Tibial nerve (tissue), 4 donors: ENCODE data around the gene PDE4A. TPM values are rescaled to one million over a fixed set of nuclear protein-coding genes. Genes with fewer than 3 reads are reported as not detected.
"Not testable (repeated sequence)": the region's sequence is repeated elsewhere in the genome, so short reads cannot be mapped to it uniquely, and the experiment has no call there.

Experiments
- DNase-seq, 2 donors: peaks; one replicate each; pipeline ENCODE4 v3.0.0-alpha.2; 2019; ENCODE audit warnings: low spot score in 2 of 2
- H3K27ac ChIP-seq, 4 donors: fragments of 200-600 bp; sonication (generic) in 3 of 4; one replicate each; pipeline ENCODE4 v1.5.1; 2017 to 2019; ENCODE audit warnings: mild to moderate bottlenecking in 1 of 4
- H3K27me3 ChIP-seq, 2 donors: fragments of 200-600 bp; sonication (generic) in 1 of 2; one replicate each; pipeline versions ENCODE4 v1.5.1 to v1.6.0; 2017 to 2019
- H3K36me3 ChIP-seq, 3 donors: fragments of 200-600 bp; sonication (generic); one replicate each; pipeline ENCODE4 v1.5.1; 2018 to 2019
- H3K4me1 ChIP-seq, 4 donors: fragments of 200-600 bp; sonication (generic) in 3 of 4; one replicate each; pipeline ENCODE4 v1.5.1; 2017 to 2019
- H3K4me3 ChIP-seq, 4 donors: fragments of 200-600 bp; sonication (generic) in 3 of 4; one replicate each; pipeline ENCODE4 v1.5.1; 2017 to 2019; ENCODE audit warnings: mild to moderate bottlenecking in 1 of 4, moderate library complexity in 1 of 4
- H3K9me3 ChIP-seq, 4 donors: fragments of 200-600 bp; sonication (generic) in 3 of 4; one replicate each; pipeline ENCODE4 v1.5.1; 2017 to 2019
- CTCF ChIP-seq, 5 experiments: fragments of 200-600 bp in 3 of 5; fragments of 450-650 bp in 2 of 5; sonication (generic) in 3 of 5; IDR thresholded peaks; one replicate each; pipeline ENCODE4 v1.5.1; 2016 to 2019; ENCODE audit warnings: antibody characterized with exemption in 5 of 5, mild to moderate bottlenecking in 3 of 5, moderate library complexity in 2 of 5
- EP300 ChIP-seq, 2 donors: sonication (generic); formaldehyde crosslinking; IDR thresholded peaks; one replicate each; pipeline ENCODE4 v1.6.1; 2017; ENCODE audit warnings: antibody characterized with exemption in 2 of 2, mild to moderate bottlenecking in 1 of 2
- POLR2A ChIP-seq, 2 donors: fragments of 450-650 bp; IDR thresholded peaks; one replicate each; pipeline ENCODE4 v1.6.1; 2017; ENCODE audit warnings: antibody characterized with exemption in 2 of 2, mild to moderate bottlenecking in 2 of 2, moderate library complexity in 2 of 2
- WGBS, 2 donors: methylation state at CpG; one replicate each; pipeline ENCODE4 v1.1.5; 2018; 5-methylcytosine and 5-hydroxymethylcytosine counted together
- total RNA-seq, 4 donors: library from RNA; depleted of rRNA; stranded (reverse); fragments of >200 nt; gene quantifications; one replicate each; pipeline ENCODE4 v1.1.0, GENCODE V29; 2016

PDE4A gene
- total RNA-seq, 4 donors from 2014 or later, result 8.7 to 12.7 (median 10.0) TPM

- Histone ChIP-seq H3K9me3 (no peaks in the 10 kb centered on the region), H3K27ac (no peak overlapping the region), H3K36me3 (peaks cover 0 to 8% (median under 1%) of the 10 kb centered on the region in 3 donors), H3K4me1 (peaks cover 0 to 5% (median 0%) of the 10 kb centered on the region in 4 donors), H3K27me3 (peaks cover 0 to 22% of the 10 kb centered on the region in 2 donors), H3K4me3 (no peak overlapping the region)
- whole genome bisulfite sequencing, 2 donors, result 33 to 45% methylated on average over 12 to 13 of the region's 25 CpGs
- no peak for DNase-seq
- no peak for TF ChIP-seq CTCF (IDR thresholded peaks at IDR 0.05)
- TF ChIP-seq POLR2A (IDR thresholded peaks at IDR 0.05), result no peak
- no peak for TF ChIP-seq EP300 (IDR thresholded peaks at IDR 0.05)
Observed at GRCh38 chr19:10452726-10453618, 32.6 kb downstream of the PDE4A start.

- Histone ChIP-seq H3K9me3 (no peaks in the 10 kb centered on the region), H3K27me3 (peaks cover 0 to 22% of the 10 kb centered on the region in 2 donors), H3K4me1 (peaks cover 0 to 5% (median 0%) of the 10 kb centered on the region in 4 donors), H3K36me3 (peaks cover 0 to 3% (median 3%) of the 10 kb centered on the region in 3 donors), H3K4me3 (no peak overlapping the region), H3K27ac (no peak overlapping the region)
- WGBS, 2 donors, result 46 to 64% methylated on average over 4 of the region's 4 CpGs
- DNase-seq, result no peak
- TF ChIP-seq POLR2A (IDR thresholded peaks at IDR 0.05), result no peak
- TF ChIP-seq CTCF (IDR thresholded peaks at IDR 0.05), result no peak
- no peak for TF ChIP-seq EP300 (IDR thresholded peaks at IDR 0.05)
Observed at GRCh38 chr19:10453852-10454251, 33.5 kb downstream of the PDE4A start.

- no peak overlapping the region for H3K4me3 ChIP-seq
- peaks cover 0 to 5% (median 0%) of the 10 kb centered on the region in 4 donors for H3K4me1 ChIP-seq
- no peaks in the 10 kb centered on the region for H3K9me3 ChIP-seq
- 32 to 54% methylated on average over 5 of the region's 5 CpGs for WGBS, 2 donors
- peaks cover 0 to 22% of the 10 kb centered on the region in 2 donors for H3K27me3 ChIP-seq
- no peak overlapping the region for H3K27ac ChIP-seq
- peaks cover 0 to 3% (median 0%) of the 10 kb centered on the region in 3 donors for H3K36me3 ChIP-seq
- no peak for DNase-seq
- no peak for TF ChIP-seq CTCF (IDR thresholded peaks at IDR 0.05)
- TF ChIP-seq POLR2A (IDR thresholded peaks at IDR 0.05), result no peak
- TF ChIP-seq EP300 (IDR thresholded peaks at IDR 0.05), result no peak
Observed at GRCh38 chr19:10454267-10454666, 33.9 kb downstream of the PDE4A start.

- not testable (repeated sequence) for DNase-seq, H3K27me3 ChIP-seq, H3K9me3 ChIP-seq, H3K27ac ChIP-seq, H3K4me3 ChIP-seq, H3K36me3 ChIP-seq
- H3K4me1 ChIP-seq, result peaks cover 0 to 11% (median 5%) of the 10 kb centered on the region in 4 donors
- 82 to 86% methylated on average over 7 of the region's 7 CpGs for WGBS, 2 donors
Observed at GRCh38 chr19:10458733-10459132, 38.4 kb downstream of the PDE4A start.

GRCh38 chr19:10460714-10461046 is 40.3 kb downstream of the PDE4A start:
- Histone ChIP-seq H3K4me3 (peak overlapping the region in 1 of 4 donors; percentile 50), H3K27ac (no peak overlapping the region), H3K36me3 (peaks cover 0 to 17% (median 3%) of the 10 kb centered on the region in 3 donors), H3K27me3 (no peaks in the 10 kb centered on the region), H3K4me1 (peaks cover 0 to 11% (median 5%) of the 10 kb centered on the region in 4 donors), H3K9me3 (no peaks in the 10 kb centered on the region)
- TF ChIP-seq POLR2A (IDR thresholded peaks at IDR 0.05) (no peak), CTCF (IDR thresholded peaks at IDR 0.05) (no peak), EP300 (IDR thresholded peaks at IDR 0.05) (no peak)
- DNase-seq, result no peak
- whole genome bisulfite sequencing, 2 donors, result 46 to 47% methylated on average over 6 to 8 of the region's 8 CpGs
